Panc1 (cell line): ENCODE measurements around the gene CASP4.

Experiments
- TF ChIP-seq, protein P1 (sequence below): fragments of 450-650 bp; IDR thresholded peaks from 2 replicates; pipeline ENCODE4 v1.5.1; 2017; ENCODE audit warnings: mild to moderate bottlenecking
- TF ChIP-seq, protein P2 (sequence below), 2 experiments: IDR thresholded peaks; 2 replicates each; pipeline ENCODE4 v1.6.1; 2011 to 2012; ENCODE audit warnings: low read depth in 2 of 2, control low read depth in 1 of 2, low read length in 1 of 2, mild to moderate bottlenecking in 1 of 2, moderate library complexity in 1 of 2; ENCODE audit not compliant: insufficient read depth in 1 of 2

DNA sequence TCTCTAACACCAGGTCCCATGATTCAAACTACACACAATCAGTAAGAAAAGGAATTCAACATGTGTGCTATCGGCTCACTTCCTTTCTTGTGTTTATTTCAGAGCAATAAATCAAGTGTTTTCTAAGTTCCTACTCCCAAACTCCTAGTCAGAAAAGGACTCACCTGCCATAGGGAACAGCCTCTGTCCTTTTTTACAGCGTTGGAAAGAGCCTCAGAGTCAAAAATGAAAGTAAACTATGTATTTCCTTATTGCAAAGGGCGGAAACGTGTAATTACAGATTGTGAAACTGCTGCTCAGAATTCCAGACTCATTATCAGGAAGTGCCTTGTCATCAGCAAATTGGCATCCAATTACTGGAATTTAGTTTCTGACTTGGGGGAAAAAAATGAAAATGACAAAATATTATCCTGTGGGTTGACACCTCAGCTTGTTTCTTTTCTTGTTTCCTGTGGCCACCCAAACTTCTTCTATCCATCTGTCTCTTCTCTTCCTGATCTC, at the start of gene CASP4:
- TF ChIP-seq, protein P1, sequence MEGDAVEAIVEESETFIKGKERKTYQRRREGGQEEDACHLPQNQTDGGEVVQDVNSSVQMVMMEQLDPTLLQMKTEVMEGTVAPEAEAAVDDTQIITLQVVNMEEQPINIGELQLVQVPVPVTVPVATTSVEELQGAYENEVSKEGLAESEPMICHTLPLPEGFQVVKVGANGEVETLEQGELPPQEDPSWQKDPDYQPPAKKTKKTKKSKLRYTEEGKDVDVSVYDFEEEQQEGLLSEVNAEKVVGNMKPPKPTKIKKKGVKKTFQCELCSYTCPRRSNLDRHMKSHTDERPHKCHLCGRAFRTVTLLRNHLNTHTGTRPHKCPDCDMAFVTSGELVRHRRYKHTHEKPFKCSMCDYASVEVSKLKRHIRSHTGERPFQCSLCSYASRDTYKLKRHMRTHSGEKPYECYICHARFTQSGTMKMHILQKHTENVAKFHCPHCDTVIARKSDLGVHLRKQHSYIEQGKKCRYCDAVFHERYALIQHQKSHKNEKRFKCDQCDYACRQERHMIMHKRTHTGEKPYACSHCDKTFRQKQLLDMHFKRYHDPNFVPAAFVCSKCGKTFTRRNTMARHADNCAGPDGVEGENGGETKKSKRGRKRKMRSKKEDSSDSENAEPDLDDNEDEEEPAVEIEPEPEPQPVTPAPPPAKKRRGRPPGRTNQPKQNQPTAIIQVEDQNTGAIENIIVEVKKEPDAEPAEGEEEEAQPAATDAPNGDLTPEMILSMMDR, result no peak
- TF ChIP-seq, protein P2, sequence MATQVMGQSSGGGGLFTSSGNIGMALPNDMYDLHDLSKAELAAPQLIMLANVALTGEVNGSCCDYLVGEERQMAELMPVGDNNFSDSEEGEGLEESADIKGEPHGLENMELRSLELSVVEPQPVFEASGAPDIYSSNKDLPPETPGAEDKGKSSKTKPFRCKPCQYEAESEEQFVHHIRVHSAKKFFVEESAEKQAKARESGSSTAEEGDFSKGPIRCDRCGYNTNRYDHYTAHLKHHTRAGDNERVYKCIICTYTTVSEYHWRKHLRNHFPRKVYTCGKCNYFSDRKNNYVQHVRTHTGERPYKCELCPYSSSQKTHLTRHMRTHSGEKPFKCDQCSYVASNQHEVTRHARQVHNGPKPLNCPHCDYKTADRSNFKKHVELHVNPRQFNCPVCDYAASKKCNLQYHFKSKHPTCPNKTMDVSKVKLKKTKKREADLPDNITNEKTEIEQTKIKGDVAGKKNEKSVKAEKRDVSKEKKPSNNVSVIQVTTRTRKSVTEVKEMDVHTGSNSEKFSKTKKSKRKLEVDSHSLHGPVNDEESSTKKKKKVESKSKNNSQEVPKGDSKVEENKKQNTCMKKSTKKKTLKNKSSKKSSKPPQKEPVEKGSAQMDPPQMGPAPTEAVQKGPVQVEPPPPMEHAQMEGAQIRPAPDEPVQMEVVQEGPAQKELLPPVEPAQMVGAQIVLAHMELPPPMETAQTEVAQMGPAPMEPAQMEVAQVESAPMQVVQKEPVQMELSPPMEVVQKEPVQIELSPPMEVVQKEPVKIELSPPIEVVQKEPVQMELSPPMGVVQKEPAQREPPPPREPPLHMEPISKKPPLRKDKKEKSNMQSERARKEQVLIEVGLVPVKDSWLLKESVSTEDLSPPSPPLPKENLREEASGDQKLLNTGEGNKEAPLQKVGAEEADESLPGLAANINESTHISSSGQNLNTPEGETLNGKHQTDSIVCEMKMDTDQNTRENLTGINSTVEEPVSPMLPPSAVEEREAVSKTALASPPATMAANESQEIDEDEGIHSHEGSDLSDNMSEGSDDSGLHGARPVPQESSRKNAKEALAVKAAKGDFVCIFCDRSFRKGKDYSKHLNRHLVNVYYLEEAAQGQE (IDR thresholded peaks at IDR 0.05; ENCODE audit: insufficient read depth in 1 of 2, low read depth in 2 of 2, low read length in 1 of 2), result no peak
